Prostate gland (tissue), 2 donors: Measurements from ENCODE around the gene SIN3B.

Source experiments
- POLR2AphosphoS5 ChIP-seq: sonication (generic); formaldehyde crosslinking; IDR thresholded peaks from one replicate; pipeline ENCODE4 v1.6.1; 2017; ENCODE audit warnings: antibody characterized with exemption
- TF ChIP-seq, protein P1 (sequence below), 4 experiments: fragments of 200-600 bp in 2 of 4; fragments of 450-650 bp in 2 of 4; sonication (generic) in 2 of 4; IDR thresholded peaks; 1 replicate in 3 of 4; 2 replicates in 1 of 4; pipeline ENCODE4 v1.5.1; 2016 to 2019; ENCODE audit warnings: antibody characterized with exemption in 4 of 4, mild to moderate bottlenecking in 2 of 4, moderate library complexity in 2 of 4

DNA sequence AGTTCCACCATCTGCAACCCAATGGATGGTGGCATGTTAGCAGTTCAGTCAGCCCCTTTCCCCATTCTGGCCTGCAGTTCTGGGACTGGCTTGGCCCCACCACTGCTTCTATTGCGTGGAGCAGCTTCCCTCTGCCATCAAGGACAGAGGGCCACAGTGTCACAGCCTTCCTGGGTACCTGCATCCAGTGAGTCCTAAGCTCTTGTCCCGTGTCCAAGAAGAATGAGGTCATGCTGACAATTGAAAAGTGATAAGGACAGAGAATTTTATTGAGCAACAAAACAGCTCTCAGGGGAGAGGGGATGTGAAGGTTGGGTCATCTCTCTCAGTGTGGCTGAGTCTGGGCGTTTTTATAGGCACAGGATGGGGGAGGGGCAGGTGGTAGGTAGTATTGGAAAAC is 33.5 kb upstream of the SIN3B start:
- TF ChIP-seq, protein P1, sequence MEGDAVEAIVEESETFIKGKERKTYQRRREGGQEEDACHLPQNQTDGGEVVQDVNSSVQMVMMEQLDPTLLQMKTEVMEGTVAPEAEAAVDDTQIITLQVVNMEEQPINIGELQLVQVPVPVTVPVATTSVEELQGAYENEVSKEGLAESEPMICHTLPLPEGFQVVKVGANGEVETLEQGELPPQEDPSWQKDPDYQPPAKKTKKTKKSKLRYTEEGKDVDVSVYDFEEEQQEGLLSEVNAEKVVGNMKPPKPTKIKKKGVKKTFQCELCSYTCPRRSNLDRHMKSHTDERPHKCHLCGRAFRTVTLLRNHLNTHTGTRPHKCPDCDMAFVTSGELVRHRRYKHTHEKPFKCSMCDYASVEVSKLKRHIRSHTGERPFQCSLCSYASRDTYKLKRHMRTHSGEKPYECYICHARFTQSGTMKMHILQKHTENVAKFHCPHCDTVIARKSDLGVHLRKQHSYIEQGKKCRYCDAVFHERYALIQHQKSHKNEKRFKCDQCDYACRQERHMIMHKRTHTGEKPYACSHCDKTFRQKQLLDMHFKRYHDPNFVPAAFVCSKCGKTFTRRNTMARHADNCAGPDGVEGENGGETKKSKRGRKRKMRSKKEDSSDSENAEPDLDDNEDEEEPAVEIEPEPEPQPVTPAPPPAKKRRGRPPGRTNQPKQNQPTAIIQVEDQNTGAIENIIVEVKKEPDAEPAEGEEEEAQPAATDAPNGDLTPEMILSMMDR (IDR thresholded peaks at IDR 0.05), result no peak
- TF ChIP-seq POLR2AphosphoS5, result no peak
